GM12892 (cell line): ENCODE data around the gene GYPA.

Experiments used
- POLR2A ChIP-seq: IDR thresholded peaks from 2 replicates; pipeline ENCODE4 v1.6.1; 2011; ENCODE audit warnings: low read depth, low read length, control low read depth
- POLR2AphosphoS5 ChIP-seq: IDR thresholded peaks from 2 replicates; pipeline ENCODE4 v1.6.1; 2011; ENCODE audit warnings: low read depth, low read length, control low read depth
- TAF1 ChIP-seq: IDR thresholded peaks from 2 replicates; pipeline ENCODE4 v1.6.1; 2011; ENCODE audit warnings: low read depth, mild to moderate bottlenecking, control low read depth, low read length, borderline replicate concordance

DNA sequence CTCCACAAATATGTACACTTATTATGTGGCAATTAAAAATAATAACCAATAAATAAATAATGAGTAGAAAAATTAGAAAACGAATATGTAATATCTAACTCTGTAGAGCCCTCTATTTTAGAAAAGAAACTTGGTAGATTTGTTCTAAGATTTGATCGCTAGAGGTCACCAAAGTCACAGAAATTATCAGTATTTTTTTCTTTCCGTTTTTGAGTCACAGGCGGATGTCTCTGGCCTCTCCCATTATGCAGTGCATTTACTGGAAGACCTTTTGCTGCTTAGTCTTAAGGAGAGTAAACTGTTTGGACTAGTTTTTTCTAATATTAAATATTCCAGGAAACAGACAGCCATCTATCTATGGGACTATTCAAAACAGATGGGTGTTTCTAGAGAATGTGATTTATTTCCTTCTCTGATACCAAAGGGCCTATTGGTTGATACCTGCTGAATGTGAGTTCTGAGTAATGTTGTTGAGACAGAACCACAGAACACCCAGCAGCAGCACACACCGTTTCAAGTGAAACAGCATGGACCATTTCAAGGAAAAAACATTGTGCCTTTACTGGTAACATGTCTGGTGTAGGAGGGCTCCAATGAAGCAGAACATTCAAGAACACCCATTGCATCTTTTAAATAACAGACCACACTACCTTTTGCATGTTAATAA, 34.0 kb upstream of the GYPA start:
- no peak for TF ChIP-seq POLR2A
- no peak for TF ChIP-seq POLR2AphosphoS5
- TF ChIP-seq TAF1 = no peak
